MCF 10A (cell line): ENCODE results near the gene PAPPA2. TPM values are rescaled to one million over a fixed set of nuclear protein-coding genes. Genes with fewer than 3 reads are reported as not detected.

Experiments
- BruUV-seq: library from RNA; stranded (reverse); fragments of 400-500 nt; replicated peaks from 2 replicates; lab custom pipeline; 2021; lab: Mats Ljungman, UMichigan
- CTCF ChIA-PET: fragments of 300-600 bp; sonication (Branson Sonifier 250); formaldehyde crosslinking; extraction: SDS; loops from one replicate; lab custom pipeline; 2021; ENCODE audit warnings: antibody characterized with exemption, inconsistent platforms; lab: Yijun Ruan, JAX
- POLR2A ChIA-PET: fragments of 300-600, 350-650 bp; sonication (Branson Sonifier 250); formaldehyde crosslinking; extraction: SDS; loops from one replicate; lab custom pipeline; 2020; ENCODE audit warnings: antibody characterized with exemption, inconsistent platforms; lab: Yijun Ruan, JAX
- DNase-seq: peaks from one replicate; pipeline ENCODE4 v3.0.0-alpha.2; 2018; ENCODE audit not compliant: unreplicated experiment
- H3K27ac Mint-ChIP-seq: one replicate; pipeline ENCODE4 v1.8.0; 2022; ENCODE audit warnings: mild to moderate bottlenecking, low read depth, mixed read lengths; ENCODE audit not compliant: unreplicated experiment
- H3K27me3 Mint-ChIP-seq: one replicate; pipeline ENCODE4 v1.8.0; 2022; ENCODE audit warnings: mixed read lengths; ENCODE audit not compliant: insufficient read depth, unreplicated experiment
- H3K36me3 Mint-ChIP-seq: one replicate; pipeline ENCODE4 v1.8.0; 2022; ENCODE audit warnings: mild to moderate bottlenecking, moderate library complexity, mixed read lengths; ENCODE audit not compliant: insufficient read depth, unreplicated experiment
- H3K4me1 Mint-ChIP-seq: one replicate; pipeline ENCODE4 v1.8.0; 2022; ENCODE audit warnings: mixed read lengths; ENCODE audit not compliant: insufficient read depth, unreplicated experiment
- H3K4me3 Mint-ChIP-seq: one replicate; pipeline ENCODE4 v1.8.0; 2022; ENCODE audit warnings: mild to moderate bottlenecking, moderate library complexity, mixed read lengths; ENCODE audit not compliant: unreplicated experiment
- H3K9me3 Mint-ChIP-seq: one replicate; pipeline ENCODE4 v1.8.0; 2022; ENCODE audit warnings: mixed read lengths; ENCODE audit not compliant: unreplicated experiment
- intact Hi-C: fragments of 100-400 bp; cut with micrococcal nuclease; formaldehyde crosslinking; loops from 2 replicates; pipeline ENCODE4 v1.14.1; 2022
- total RNA-seq: library from RNA; stranded (reverse); gene quantifications from 2 replicates; pipeline ENCODE4 v1.2.3, GENCODE V29; 2022
- TF ChIP-seq, protein P1 (sequence below): fragments of 200-600 bp; IDR thresholded peaks from one replicate; pipeline ENCODE4 v1.8.0; 2022; ENCODE audit warnings: antibody characterized with exemption, mild to moderate bottlenecking; ENCODE audit not compliant: unreplicated experiment

The PAPPA2 gene
- total RNA-seq, 1 experiment from 2014 or later, result 11.5 TPM

DNA sequence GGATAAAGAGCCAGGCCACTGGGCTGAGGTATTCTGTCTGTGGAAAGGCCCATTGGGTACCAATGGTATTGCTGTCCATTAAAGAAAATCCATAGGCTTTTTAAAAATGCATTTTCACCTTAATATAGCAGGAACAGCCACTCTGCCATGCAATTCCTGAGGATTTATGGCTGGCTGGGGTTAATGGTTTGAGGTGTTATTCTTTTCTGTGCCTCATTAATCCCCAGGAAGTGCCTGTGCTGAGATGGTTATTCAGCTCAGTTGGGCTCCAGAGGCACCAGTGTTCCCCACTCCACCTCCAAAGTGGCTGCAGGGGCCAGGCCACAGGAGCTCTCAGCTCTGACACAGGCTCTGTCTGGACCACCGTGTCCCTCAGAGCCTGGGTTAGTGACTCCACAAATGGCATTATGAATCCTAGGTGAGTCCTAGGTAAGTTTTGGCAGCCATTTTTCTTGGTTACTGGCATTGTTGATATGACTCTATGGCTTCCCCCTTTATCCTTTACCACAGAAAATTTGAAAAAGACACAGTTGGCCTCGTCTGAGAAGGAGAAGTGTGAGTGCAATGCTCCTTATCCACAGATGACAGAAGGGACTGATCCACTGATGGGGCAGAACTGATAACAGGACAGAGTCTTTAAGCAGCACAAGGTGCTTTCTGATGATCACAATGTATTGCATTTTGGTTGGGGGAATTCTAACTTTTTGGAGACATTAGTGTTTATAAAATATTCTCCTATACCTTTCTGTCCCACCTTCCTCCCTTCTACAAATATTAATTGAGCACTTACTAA is 2.2 kb upstream of the PAPPA2 start:
- no peak overlapping the region for H3K27ac Mint-ChIP-seq
- no peaks in the 10 kb centered on the region for H3K4me1 Mint-ChIP-seq
- ChIA-PET POLR2A (no interaction called here), CTCF (no interaction called here)
- no peaks in the 10 kb centered on the region for H3K27me3 Mint-ChIP-seq
- no peaks in the 10 kb centered on the region for H3K36me3 Mint-ChIP-seq
- H3K4me3 Mint-ChIP-seq, result no peak overlapping the region
- no TSS peak for BruUV-seq
- no peaks in the 10 kb centered on the region for H3K9me3 Mint-ChIP-seq
- TF ChIP-seq, protein P1, sequence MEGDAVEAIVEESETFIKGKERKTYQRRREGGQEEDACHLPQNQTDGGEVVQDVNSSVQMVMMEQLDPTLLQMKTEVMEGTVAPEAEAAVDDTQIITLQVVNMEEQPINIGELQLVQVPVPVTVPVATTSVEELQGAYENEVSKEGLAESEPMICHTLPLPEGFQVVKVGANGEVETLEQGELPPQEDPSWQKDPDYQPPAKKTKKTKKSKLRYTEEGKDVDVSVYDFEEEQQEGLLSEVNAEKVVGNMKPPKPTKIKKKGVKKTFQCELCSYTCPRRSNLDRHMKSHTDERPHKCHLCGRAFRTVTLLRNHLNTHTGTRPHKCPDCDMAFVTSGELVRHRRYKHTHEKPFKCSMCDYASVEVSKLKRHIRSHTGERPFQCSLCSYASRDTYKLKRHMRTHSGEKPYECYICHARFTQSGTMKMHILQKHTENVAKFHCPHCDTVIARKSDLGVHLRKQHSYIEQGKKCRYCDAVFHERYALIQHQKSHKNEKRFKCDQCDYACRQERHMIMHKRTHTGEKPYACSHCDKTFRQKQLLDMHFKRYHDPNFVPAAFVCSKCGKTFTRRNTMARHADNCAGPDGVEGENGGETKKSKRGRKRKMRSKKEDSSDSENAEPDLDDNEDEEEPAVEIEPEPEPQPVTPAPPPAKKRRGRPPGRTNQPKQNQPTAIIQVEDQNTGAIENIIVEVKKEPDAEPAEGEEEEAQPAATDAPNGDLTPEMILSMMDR, result no peak
- no peak for DNase-seq
- intact Hi-C loops, result no loop called here

DNA sequence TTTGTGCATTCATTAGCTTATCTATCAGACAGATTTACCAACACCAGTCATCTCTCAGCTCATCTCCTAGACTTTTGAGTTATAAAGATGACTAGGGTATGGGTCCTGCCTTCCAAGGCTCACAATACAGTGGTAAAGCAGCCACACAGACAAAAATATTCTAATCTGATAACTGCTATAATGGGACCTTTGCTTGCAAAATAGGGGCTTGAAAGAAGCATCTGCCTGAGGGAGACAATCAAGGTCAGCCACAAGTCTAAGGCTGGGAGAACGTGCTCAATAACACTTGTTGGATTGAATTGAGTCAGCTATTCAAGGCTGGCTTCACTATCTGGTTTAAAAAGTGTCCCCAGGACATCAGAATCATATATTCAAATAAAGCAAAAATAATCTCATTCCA is 1.4 kb upstream of the PAPPA2 start:
- no TSS peak for BruUV-seq
- no peak overlapping the region for H3K4me3 Mint-ChIP-seq
- DNase-seq, result no peak
- ChIA-PET CTCF (interaction anchor here (0.6 to 0.7 kb wide), 3 partner anchors 1162 to 1328 kb away, joined by 3 to 5 read pairs (median 3); no protein-coding TSS in a partner anchor), POLR2A (interaction anchor here (0.5 kb wide), 1 partner anchor 260 kb away, joined by 3 read pairs; no protein-coding TSS in a partner anchor)
- intact Hi-C loops, result no loop called here
- H3K27ac Mint-ChIP-seq, result no peak overlapping the region
- no peaks in the 10 kb centered on the region for H3K27me3 Mint-ChIP-seq
- H3K36me3 Mint-ChIP-seq, result no peaks in the 10 kb centered on the region
- no peaks in the 10 kb centered on the region for H3K4me1 Mint-ChIP-seq
- TF ChIP-seq, protein P1, result no peak
- H3K9me3 Mint-ChIP-seq, result no peaks in the 10 kb centered on the region

DNA sequence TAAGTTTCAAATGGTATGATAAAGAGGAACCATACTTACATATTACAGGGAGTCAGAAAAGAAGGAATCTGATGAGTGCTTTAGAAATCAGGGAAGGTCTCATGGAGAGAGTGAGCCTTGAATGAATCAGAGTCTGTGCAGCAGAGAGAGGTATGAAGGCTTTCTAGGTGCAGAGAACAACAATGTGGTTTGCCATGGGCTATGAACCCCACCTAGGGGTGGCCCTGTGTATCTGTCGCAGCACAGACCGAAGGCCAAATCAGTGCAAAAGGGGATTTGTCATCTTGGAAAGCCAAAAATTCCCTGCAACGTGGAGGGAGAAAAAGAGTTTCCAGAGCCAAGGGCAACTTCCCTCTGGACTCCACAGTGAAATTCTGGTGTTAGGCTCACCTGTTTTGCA is 3.5 kb downstream of the PAPPA2 start:
- no peaks in the 10 kb centered on the region for H3K9me3 Mint-ChIP-seq
- intact Hi-C loops, result no loop called here
- no peaks in the 10 kb centered on the region for H3K36me3 Mint-ChIP-seq
- no peaks in the 10 kb centered on the region for H3K4me1 Mint-ChIP-seq
- no peak overlapping the region for H3K27ac Mint-ChIP-seq
- POLR2A ChIA-PET, result interaction anchor here (0.6 kb wide), 1 partner anchor 51 kb away, joined by 3 read pairs; no protein-coding TSS in a partner anchor
- TF ChIP-seq, protein P1, result peak; percentile 16
- CTCF ChIA-PET, result no interaction called here
- H3K4me3 Mint-ChIP-seq, result no peak overlapping the region
- peak; percentile 22 for DNase-seq
- H3K27me3 Mint-ChIP-seq, result no peaks in the 10 kb centered on the region
- no TSS peak for BruUV-seq

DNA sequence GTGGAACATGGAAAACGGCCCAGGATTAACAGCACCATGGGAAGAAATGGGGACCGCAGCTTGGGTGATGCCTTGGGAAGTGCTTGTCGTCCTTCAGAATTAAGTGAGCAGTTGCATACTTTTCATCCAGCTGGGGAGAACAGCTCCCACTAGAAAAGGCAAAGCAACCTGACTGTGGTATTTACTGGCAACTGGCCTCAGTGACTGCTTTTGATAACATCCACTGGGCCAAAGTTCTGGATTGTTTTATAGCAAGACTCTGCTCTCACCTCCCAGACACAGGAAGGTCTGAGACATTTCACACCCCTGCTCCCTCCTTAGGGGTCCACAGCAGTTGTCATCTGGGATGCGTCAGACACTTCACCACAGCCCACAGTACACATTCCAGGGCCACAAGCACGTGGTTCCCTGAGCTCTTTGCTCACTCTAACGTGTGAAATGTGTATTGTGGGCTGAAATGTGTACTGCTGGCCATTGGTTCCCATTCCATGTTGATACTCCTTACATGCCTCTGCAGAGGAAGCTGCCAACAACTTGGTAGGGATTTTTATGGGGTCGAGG is 6.6 kb downstream of the PAPPA2 start:
- DNase-seq, result no peak
- intact Hi-C loops, result no loop called here

More for the DNA sequence above, 6.6 kb downstream of the PAPPA2 start:
- no TSS peak for BruUV-seq
- Mint-ChIP-seq H3K9me3 (no peaks in the 10 kb centered on the region), H3K4me3 (no peak overlapping the region), H3K36me3 (no peaks in the 10 kb centered on the region), H3K27me3 (no peaks in the 10 kb centered on the region), H3K4me1 (no peaks in the 10 kb centered on the region), H3K27ac (no peak overlapping the region)
- TF ChIP-seq, protein P1, result no peak
- CTCF ChIA-PET, result interaction anchor here (0.6 to 1.8 kb wide), 4 partner anchors 13 to 94 kb away, joined by 3 to 8 read pairs (median 4); no protein-coding TSS in a partner anchor
- POLR2A ChIA-PET, result no interaction called here
